Measurements from ENCODE around the gene NSUN2.

DNA sequence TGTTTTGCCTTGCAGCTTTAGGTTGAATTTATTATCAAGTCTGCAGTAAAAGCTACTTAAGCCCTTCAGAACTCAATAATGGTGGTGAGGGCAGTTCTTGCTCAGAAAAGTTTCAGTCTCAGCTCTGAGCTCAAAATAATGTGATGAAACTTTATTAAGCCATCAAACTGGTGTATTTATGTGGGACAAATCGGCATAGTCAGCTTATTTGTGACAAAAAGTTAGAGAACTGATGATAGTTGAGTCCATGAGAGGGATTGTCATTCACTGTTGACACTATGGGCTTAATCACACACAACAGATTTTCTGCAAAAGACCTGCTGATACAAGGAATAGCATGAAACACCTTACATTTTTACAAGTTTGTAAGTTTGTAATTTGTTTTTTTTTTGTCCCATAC lies 9.8 kb upstream of the NSUN2 start:
- TF ChIP-seq CTCF (IDR thresholded peaks at IDR 0.05) = no peak
- TF ChIP-seq POLR2A (IDR thresholded peaks at IDR 0.05) = no peak

Measured in esophagus squamous epithelium (tissue), 4 donors.